Neuronal stem cell (in vitro differentiated cells): ENCODE data around the gene PHLPP2.

Experiments
- DNase-seq: peaks from one replicate; pipeline ENCODE4 v3.0.0-alpha.2; 2013; ENCODE audit warnings: low spot score
- H2AFZ ChIP-seq: one replicate; pipeline ENCODE4 v1.6.1; 2013; ENCODE audit warnings: mild to moderate bottlenecking, low read length, inconsistent platforms
- H2AK5ac ChIP-seq: 2 replicates; pipeline ENCODE4 v1.6.1; 2013; ENCODE audit warnings: low read depth, mild to moderate bottlenecking, inconsistent platforms, low read length, moderate library complexity, mixed read lengths
- H2BK120ac ChIP-seq: 2 replicates; pipeline ENCODE4 v1.6.1; 2013; ENCODE audit warnings: low read depth, mild to moderate bottlenecking, inconsistent platforms, low read length, moderate library complexity, mixed read lengths
- H2BK12ac ChIP-seq: one replicate; pipeline ENCODE4 v1.6.1; 2013; ENCODE audit warnings: low read length, inconsistent platforms
- H2BK15ac ChIP-seq: 2 replicates; pipeline ENCODE4 v1.6.1; 2013; ENCODE audit warnings: mild to moderate bottlenecking, low read length, inconsistent platforms, mixed read lengths
- H2BK5ac ChIP-seq: one replicate; pipeline ENCODE4 v1.6.1; 2013; ENCODE audit warnings: inconsistent platforms, mild to moderate bottlenecking, low read length, moderate library complexity
- H3K14ac ChIP-seq: one replicate; pipeline ENCODE4 v1.6.1; 2013; ENCODE audit warnings: low read length, inconsistent platforms
- H3K18ac ChIP-seq: 2 replicates; pipeline ENCODE4 v1.6.1; 2013; ENCODE audit warnings: low read length, inconsistent platforms
- H3K23ac ChIP-seq: 2 replicates; pipeline ENCODE4 v1.6.1; 2013; ENCODE audit warnings: low read depth, mild to moderate bottlenecking, mixed read lengths, low read length, inconsistent platforms; ENCODE audit not compliant: poor library complexity
- H3K27ac ChIP-seq: replicated peaks from 3 replicates; pipeline ENCODE4 v1.5.1; 2013; ENCODE audit warnings: low read length, inconsistent platforms
- H3K27me3 ChIP-seq, 3 experiments: 2 replicates each; pipeline ENCODE4 v1.6.1; 2013; ENCODE audit warnings: low read length in 3 of 3, mild to moderate bottlenecking in 2 of 3, inconsistent platforms in 1 of 3, low read depth in 1 of 3, mixed read lengths in 1 of 3, moderate library complexity in 1 of 3; ENCODE audit not compliant: control insufficient read depth in 3 of 3, insufficient read depth in 3 of 3
- H3K36me3 ChIP-seq, 2 donors: replicated peaks in 1 of 2; 2 replicates each; pipeline ENCODE4 v1.6.1; 2013; ENCODE audit warnings: low read length in 2 of 2; ENCODE audit not compliant: control insufficient read depth in 2 of 2, insufficient read depth in 2 of 2
- H3K4ac ChIP-seq: 2 replicates; pipeline ENCODE4 v1.6.1; 2013; ENCODE audit warnings: inconsistent platforms, mild to moderate bottlenecking, low read length, moderate library complexity
- H3K4me1 ChIP-seq, 2 donors: 1 replicate in 1 of 2; 2 replicates in 1 of 2; pipeline ENCODE4 v1.6.1; 2013; ENCODE audit warnings: low read length in 2 of 2, low read depth in 1 of 2; ENCODE audit not compliant: control insufficient read depth in 2 of 2, insufficient read depth in 1 of 2
- H3K4me2 ChIP-seq: one replicate; pipeline ENCODE4 v1.6.1; 2013; ENCODE audit warnings: mild to moderate bottlenecking, low read length, inconsistent platforms; ENCODE audit not compliant: insufficient read depth, poor library complexity, severe bottlenecking
- H3K4me3 ChIP-seq, 2 donors: 2 replicates each; pipeline ENCODE4 v1.5.1; 2013; ENCODE audit warnings: low read length in 2 of 2, mild to moderate bottlenecking in 2 of 2, inconsistent platforms in 1 of 2, moderate library complexity in 1 of 2
- H3K79me1 ChIP-seq: one replicate; pipeline ENCODE4 v1.6.1; 2013; ENCODE audit warnings: low read depth, mild to moderate bottlenecking, inconsistent platforms, low read length, moderate library complexity
- H3K9ac ChIP-seq: one replicate; pipeline ENCODE4 v1.6.1; 2013; ENCODE audit warnings: mild to moderate bottlenecking, low read depth, low read length, inconsistent platforms; ENCODE audit not compliant: poor library complexity
- H3K9me3 ChIP-seq, 2 donors: replicated peaks in 1 of 2; 2 replicates each; pipeline versions ENCODE3 to v1.6.1; 2013; ENCODE audit warnings: low read length in 2 of 2, mild to moderate bottlenecking in 2 of 2, inconsistent platforms in 1 of 2, low read depth in 1 of 2, mixed read lengths in 1 of 2, moderate library complexity in 1 of 2; ENCODE audit not compliant: control insufficient read depth in 2 of 2, insufficient read depth in 1 of 2
- H4K8ac ChIP-seq: one replicate; pipeline ENCODE4 v1.6.1; 2013; ENCODE audit warnings: low read depth, mild to moderate bottlenecking, inconsistent platforms, low read length, moderate library complexity
- H4K91ac ChIP-seq: one replicate; pipeline ENCODE4 v1.6.1; 2013; ENCODE audit warnings: low read length, low read depth, mild to moderate bottlenecking, inconsistent platforms; ENCODE audit not compliant: poor library complexity
- WGBS, 2 donors: extraction: QIAGEN DNeasy Blood & Tissue Kit; methylation state at CpG; one replicate each; pipeline ENCODE4 v1.1.7; 2013; ENCODE audit warnings: missing lambda C conversion rate in 2 of 2, mixed read lengths in 1 of 2; ENCODE audit not compliant: insufficient read length in 2 of 2, insufficient replicate concordance in 1 of 2; ENCODE audit errors: extremely low coverage in 2 of 2; 5-methylcytosine and 5-hydroxymethylcytosine counted together

Gene PHLPP2

DNA sequence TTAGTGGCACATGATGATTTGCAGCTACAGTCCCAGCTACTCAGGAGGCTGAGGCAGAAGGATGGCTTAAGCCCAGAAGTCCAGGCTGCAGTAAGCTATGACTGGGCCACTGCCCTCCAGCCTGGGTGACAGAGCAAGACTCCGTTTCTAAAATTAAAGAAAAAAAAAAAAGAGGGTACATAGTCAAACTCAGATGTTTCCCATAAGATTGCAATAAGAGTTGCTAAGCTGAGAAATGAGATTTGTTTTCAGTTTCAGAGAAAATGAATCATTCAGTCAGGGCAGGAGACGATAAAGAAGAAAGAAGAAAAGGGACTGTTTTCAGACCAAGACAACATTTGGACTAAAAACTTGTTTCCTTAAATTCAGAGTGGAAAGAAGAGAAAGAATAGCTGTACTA, 30.2 kb upstream of the PHLPP2 start:
- H3K27me3 ChIP-seq: no peaks in the 10 kb centered on the region
- no peak overlapping the region for H2AK5ac ChIP-seq
- H3K4me3 ChIP-seq: no peak overlapping the region
- H2BK15ac ChIP-seq: no peak overlapping the region
- no peaks in the 10 kb centered on the region for H3K9me3 ChIP-seq
- H2BK5ac ChIP-seq: no peak overlapping the region
- no peak overlapping the region for H3K18ac ChIP-seq
- no peak overlapping the region for H2BK12ac ChIP-seq
- no peak overlapping the region for H3K9ac ChIP-seq
- H3K4me2 ChIP-seq: no peak overlapping the region
- no peak overlapping the region for H4K8ac ChIP-seq
- H3K14ac ChIP-seq: no peak overlapping the region
- no peak overlapping the region for H3K23ac ChIP-seq
- no peak overlapping the region for H2AFZ ChIP-seq
- no peak overlapping the region for H4K91ac ChIP-seq
- no CpG with 5 or more reads among the region's 2 CpGs for WGBS, 2 donors
- H2BK120ac ChIP-seq: no peak overlapping the region
- H3K79me1 ChIP-seq: no peaks in the 10 kb centered on the region
- no peak for DNase-seq
- H3K36me3 ChIP-seq: peaks cover 7 to 96% of the 10 kb centered on the region in 2 donors
- H3K4ac ChIP-seq: no peak overlapping the region
- no peaks in the 10 kb centered on the region for H3K4me1 ChIP-seq
- no peak overlapping the region for H3K27ac ChIP-seq

DNA sequence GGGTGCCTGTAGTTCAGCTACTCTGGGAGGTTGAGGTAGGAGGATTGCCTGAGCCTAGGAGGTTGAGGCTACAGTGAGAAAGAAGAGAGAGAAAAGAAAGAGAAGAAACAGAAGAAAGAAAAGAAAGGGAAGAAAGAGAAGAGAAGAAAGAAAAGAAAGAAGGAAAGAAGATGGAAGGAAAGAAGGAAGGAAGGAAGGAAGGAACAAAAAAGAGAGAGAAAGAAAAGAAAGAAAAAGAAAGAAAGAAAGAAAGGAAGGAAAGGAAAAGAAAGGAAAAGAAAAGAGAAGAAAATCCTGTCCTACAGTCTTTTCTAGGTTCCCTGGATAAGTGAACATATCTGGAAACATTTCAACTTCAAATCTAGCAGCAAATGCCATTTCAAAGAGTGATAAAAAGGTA, 29.6 kb upstream of the PHLPP2 start:
- no peak overlapping the region for H4K8ac ChIP-seq
- H3K4ac ChIP-seq: no peak overlapping the region
- H2BK12ac ChIP-seq: no peak overlapping the region
- no peaks in the 10 kb centered on the region for H3K4me1 ChIP-seq
- H2BK120ac ChIP-seq: no peak overlapping the region
- H3K79me1 ChIP-seq: no peaks in the 10 kb centered on the region
- no peak overlapping the region for H3K4me3 ChIP-seq
- H4K91ac ChIP-seq: no peak overlapping the region
- H2AFZ ChIP-seq: no peak overlapping the region
- no peak overlapping the region for H3K14ac ChIP-seq
- no peak overlapping the region for H2BK15ac ChIP-seq
- H3K27me3 ChIP-seq: no peaks in the 10 kb centered on the region
- no peak overlapping the region for H3K9ac ChIP-seq
- no peak for DNase-seq
- H3K9me3 ChIP-seq: no peaks in the 10 kb centered on the region
- no peak overlapping the region for H3K4me2 ChIP-seq
- no peak overlapping the region for H3K27ac ChIP-seq
- H2BK5ac ChIP-seq: no peak overlapping the region
- no peak overlapping the region for H3K23ac ChIP-seq
- no peak overlapping the region for H3K18ac ChIP-seq
- no peak overlapping the region for H2AK5ac ChIP-seq
- H3K36me3 ChIP-seq: peaks cover 7 to 97% of the 10 kb centered on the region in 2 donors

DNA sequence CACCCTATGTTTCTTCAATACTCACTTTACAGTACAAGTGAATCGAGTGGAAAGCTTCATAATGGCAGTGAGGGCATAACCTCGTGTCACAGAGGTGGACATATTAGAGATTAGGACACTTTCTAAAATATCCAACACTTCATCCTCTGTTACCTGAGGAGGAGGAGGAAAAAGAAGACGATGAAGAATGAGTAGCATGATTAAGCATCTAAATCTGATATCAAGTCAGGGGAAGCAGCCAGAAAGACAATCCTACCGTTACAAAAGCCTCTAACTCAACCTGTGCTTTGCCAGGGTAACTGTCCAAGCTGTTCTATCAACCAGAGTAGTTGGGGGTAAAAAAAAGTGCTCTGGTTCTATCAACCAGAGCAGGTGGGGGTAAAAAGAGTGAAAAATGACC, 23.7 kb upstream of the PHLPP2 start:
- Histone ChIP-seq H4K91ac (no peak overlapping the region), H3K4me3 (no peak overlapping the region), H2BK12ac (no peak overlapping the region), H2BK15ac (no peak overlapping the region), H3K79me1 (no peaks in the 10 kb centered on the region), H3K27me3 (no peaks in the 10 kb centered on the region), H3K18ac (no peak overlapping the region), H3K23ac (no peak overlapping the region), H3K36me3 (peaks cover 13 to 96% of the 10 kb centered on the region in 2 donors), H2BK120ac (no peak overlapping the region), H2AFZ (no peak overlapping the region), H4K8ac (no peak overlapping the region), H3K14ac (no peak overlapping the region), H3K4ac (no peak overlapping the region), H3K9me3 (no peaks in the 10 kb centered on the region), H3K27ac (no peak overlapping the region), H3K4me1 (no peaks in the 10 kb centered on the region), H3K9ac (no peak overlapping the region), H2AK5ac (no peak overlapping the region), H3K4me2 (no peak overlapping the region), H2BK5ac (no peak overlapping the region)
- no CpG with 5 or more reads among the region's 4 CpGs for WGBS, 2 donors
- no peak for DNase-seq

DNA sequence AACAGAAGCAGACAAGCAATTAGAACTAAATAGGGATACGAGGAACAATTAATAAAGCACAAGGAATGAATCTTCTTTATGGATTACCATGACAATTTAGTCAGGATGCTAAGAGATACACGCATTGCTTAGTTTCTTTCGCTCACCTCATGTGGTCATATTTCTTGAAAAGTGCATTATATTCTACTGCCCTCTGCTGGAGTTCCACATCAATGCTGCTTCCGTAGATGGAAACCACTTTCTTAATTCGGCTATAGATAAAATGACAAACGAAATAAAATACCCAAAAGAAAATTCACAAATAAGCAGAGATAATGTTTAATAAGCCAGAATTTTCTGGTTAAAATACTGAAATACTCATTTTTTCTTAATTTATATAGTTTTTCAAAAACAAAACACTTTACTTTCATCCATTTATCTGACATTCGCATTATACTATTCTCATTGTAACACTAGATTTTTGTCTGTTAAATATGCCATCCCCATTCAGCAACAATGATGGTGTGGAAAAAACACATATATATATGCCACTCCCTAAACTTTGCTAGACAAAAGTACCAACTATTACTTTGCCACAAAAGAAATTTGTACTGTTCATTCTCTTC, 22.0 kb upstream of the PHLPP2 start:
- no peak overlapping the region for H2BK120ac ChIP-seq
- H2BK5ac ChIP-seq: no peak overlapping the region
- no peak overlapping the region for H3K4me3 ChIP-seq
- no peak overlapping the region for H3K9ac ChIP-seq
- no peak overlapping the region for H2AK5ac ChIP-seq
- H3K14ac ChIP-seq: no peak overlapping the region
- H2BK12ac ChIP-seq: no peak overlapping the region
- H4K8ac ChIP-seq: no peak overlapping the region
- H3K27ac ChIP-seq: no peak overlapping the region
- WGBS, 2 donors: 100% methylated on average over 1 of the region's 7 CpGs; no CpG with 5 or more reads in 1 of the 2 donors
- no peak overlapping the region for H3K23ac ChIP-seq
- no peak overlapping the region for H3K4me2 ChIP-seq
- no peak overlapping the region for H2BK15ac ChIP-seq
- no peak overlapping the region for H3K4ac ChIP-seq
- H4K91ac ChIP-seq: no peak overlapping the region
- peaks cover 12 to 95% of the 10 kb centered on the region in 2 donors for H3K36me3 ChIP-seq
- no peaks in the 10 kb centered on the region for H3K9me3 ChIP-seq
- no peak overlapping the region for H3K18ac ChIP-seq
- H3K79me1 ChIP-seq: no peaks in the 10 kb centered on the region
- H2AFZ ChIP-seq: no peak overlapping the region
- no peak for DNase-seq
- no peaks in the 10 kb centered on the region for H3K4me1 ChIP-seq
- no peaks in the 10 kb centered on the region for H3K27me3 ChIP-seq
